Measurements from ENCODE around the gene PER1. TPM values are rescaled to one million over a fixed set of nuclear protein-coding genes. Genes with fewer than 3 reads are reported as not detected.
A peak's percentile ranks its signal among the peaks of the same experiment; 100 is the strongest.

Gene PER1
- total and polyA plus RNA-seq, 9 of the 15 experiments (the other 6 are each of a cell fraction or from before 2014, with no cell fraction given): 0.13 to 26.0 (median 3.4) TPM

GRCh38 chr17:8173056-8173870 lies 21.1 kb upstream of the PER1 start:
- ChIA-PET CTCF (ENCODE audit: low intra/inter-chr PET ratio) (no interaction called here), POLR2A (interaction anchor here (0.5 to 4.7 kb wide), 36 partner anchors 9 to 689 kb away, joined by 3 to 105 read pairs (median 6); partner anchors contain the start of genes AURKB, BORCS6, HES7 and MPDU1)
- ATAC-seq: peak; percentile 80
- Histone ChIP-seq H3K4me2 (ENCODE audit: insufficient read depth, low read length) (peak overlapping the region; percentile 84), H3K9ac (ENCODE audit: insufficient read depth in 1 of 2, low read depth in 2 of 2, low read length in 2 of 2) (peak overlapping the region in 1 of 2 experiments; percentile 84; a peak in 3 of 4 replicates), H3K36me3 (ENCODE audit: control insufficient read depth, insufficient read depth, low read length) (no peaks in the 10 kb centered on the region), H4K20me1 (replicated peaks; ENCODE audit: control insufficient read depth, insufficient read depth, low read length) (no peaks in the 10 kb centered on the region; the same call in 1 of the 2 replicates), H3K9me3 (replicated peaks; ENCODE audit: control insufficient read depth, insufficient read depth, low read depth, low read length) (no peaks in the 10 kb centered on the region), H3K27me3 (ENCODE audit: control insufficient read depth in 2 of 2, insufficient read depth in 2 of 2, low read length in 2 of 2) (no peaks in the 10 kb centered on the region), H3K4me1 (replicated peaks in 1 of 2; ENCODE audit: control insufficient read depth in 2 of 2, insufficient read depth in 2 of 2, low read length in 2 of 2) (peaks cover 23 to 56% of the 10 kb centered on the region in 2 experiments; a peak in 4 of 5 replicates), H3K9me1 (ENCODE audit: control insufficient read depth, insufficient read depth, low read length) (no peaks in the 10 kb centered on the region), H2AFZ (ENCODE audit: low read depth, low read length) (peak overlapping the region; percentile 49), H3K27ac (ENCODE audit: extremely low read depth, low read depth, low read length) (peak overlapping the region; percentile 99), H3K4me3 (peak overlapping the region; percentile 27), H3K79me2 (ENCODE audit: control insufficient read depth, insufficient read depth, low read length) (peaks cover 10% of the 10 kb centered on the region)
- intact Hi-C loops (cut with micrococcal nuclease) (loop anchor here (5.0 kb wide), 2 partner anchors 36 to 51 kb away; partner anchors contain the start of gene HES7), in situ Hi-C loops (cut with MboI) (no loop called here)
- FAIRE-seq: peak; percentile 81
- BruUV-seq (replicated peaks): TSS peak; percentile 100
- WGBS (ENCODE audit: insufficient coverage, low coverage, missing lambda C conversion rate): 1% methylated on average over 23 of the region's 23 CpGs
- peak; percentile 45 to 93 (median 62) for DNase-seq (ENCODE audit: extremely low read depth in 1 of 4, low spot score in 3 of 4)
- TF ChIP-seq XRCC4 (IDR thresholded peaks at IDR 0.05; ENCODE audit: extremely low read depth, insufficient read depth, insufficient read length) (no peak), PCBP1 (IDR thresholded peaks at IDR 0.05; ENCODE audit: low read depth, low read length, poor library complexity, severe bottlenecking) (no peak), MEF2A (IDR thresholded peaks at IDR 0.05; ENCODE audit: control insufficient read depth, low read depth, low read length) (peak; percentile 91), CAMTA2 (CRISPR knock-in tag; conservative IDR thresholded peaks at IDR 0.05) (peak; percentile 98), ZNF124 (CRISPR knock-in tag; IDR thresholded peaks at IDR 0.05) (no peak), CTCF (IDR thresholded peaks at IDR 0.05 in 2 of 3, conservative IDR thresholded peaks at IDR 0.05 in 1 of 3; ENCODE audit: insufficient read depth in 2 of 3, low read depth in 1 of 3, low read length in 3 of 3) (peak in 1 of 3 experiments; percentile 8; a peak in 2 of 6 replicates), RHOXF2B (CRISPR knock-in tag; conservative IDR thresholded peaks at IDR 0.05) (peak; percentile 93), THAP7 (CRISPR knock-in tag; IDR thresholded peaks at IDR 0.05) (peak; percentile 92)
- TF ChIP-seq, protein P1, sequence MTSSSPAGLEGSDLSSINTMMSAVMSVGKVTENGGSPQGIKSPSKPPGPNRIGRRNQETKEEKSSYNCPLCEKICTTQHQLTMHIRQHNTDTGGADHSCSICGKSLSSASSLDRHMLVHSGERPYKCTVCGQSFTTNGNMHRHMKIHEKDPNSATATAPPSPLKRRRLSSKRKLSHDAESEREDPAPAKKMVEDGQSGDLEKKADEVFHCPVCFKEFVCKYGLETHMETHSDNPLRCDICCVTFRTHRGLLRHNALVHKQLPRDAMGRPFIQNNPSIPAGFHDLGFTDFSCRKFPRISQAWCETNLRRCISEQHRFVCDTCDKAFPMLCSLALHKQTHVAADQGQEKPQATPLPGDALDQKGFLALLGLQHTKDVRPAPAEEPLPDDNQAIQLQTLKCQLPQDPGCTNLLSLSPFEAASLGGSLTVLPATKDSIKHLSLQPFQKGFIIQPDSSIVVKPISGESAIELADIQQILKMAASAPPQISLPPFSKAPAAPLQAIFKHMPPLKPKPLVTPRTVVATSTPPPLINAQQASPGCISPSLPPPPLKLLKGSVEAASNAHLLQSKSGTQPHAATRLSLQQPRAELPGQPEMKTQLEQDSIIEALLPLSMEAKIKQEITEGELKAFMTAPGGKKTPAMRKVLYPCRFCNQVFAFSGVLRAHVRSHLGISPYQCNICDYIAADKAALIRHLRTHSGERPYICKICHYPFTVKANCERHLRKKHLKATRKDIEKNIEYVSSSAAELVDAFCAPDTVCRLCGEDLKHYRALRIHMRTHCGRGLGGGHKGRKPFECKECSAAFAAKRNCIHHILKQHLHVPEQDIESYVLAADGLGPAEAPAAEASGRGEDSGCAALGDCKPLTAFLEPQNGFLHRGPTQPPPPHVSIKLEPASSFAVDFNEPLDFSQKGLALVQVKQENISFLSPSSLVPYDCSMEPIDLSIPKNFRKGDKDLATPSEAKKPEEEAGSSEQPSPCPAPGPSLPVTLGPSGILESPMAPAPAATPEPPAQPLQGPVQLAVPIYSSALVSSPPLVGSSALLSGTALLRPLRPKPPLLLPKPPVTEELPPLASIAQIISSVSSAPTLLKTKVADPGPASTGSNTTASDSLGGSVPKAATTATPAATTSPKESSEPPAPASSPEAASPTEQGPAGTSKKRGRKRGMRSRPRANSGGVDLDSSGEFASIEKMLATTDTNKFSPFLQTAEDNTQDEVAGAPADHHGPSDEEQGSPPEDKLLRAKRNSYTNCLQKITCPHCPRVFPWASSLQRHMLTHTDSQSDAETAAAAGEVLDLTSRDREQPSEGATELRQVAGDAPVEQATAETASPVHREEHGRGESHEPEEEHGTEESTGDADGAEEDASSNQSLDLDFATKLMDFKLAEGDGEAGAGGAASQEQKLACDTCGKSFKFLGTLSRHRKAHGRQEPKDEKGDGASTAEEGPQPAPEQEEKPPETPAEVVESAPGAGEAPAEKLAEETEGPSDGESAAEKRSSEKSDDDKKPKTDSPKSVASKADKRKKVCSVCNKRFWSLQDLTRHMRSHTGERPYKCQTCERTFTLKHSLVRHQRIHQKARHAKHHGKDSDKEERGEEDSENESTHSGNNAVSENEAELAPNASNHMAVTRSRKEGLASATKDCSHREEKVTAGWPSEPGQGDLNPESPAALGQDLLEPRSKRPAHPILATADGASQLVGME (CRISPR knock-in tag; IDR thresholded peaks at IDR 0.05): no peak
- TF ChIP-seq, protein P2, sequence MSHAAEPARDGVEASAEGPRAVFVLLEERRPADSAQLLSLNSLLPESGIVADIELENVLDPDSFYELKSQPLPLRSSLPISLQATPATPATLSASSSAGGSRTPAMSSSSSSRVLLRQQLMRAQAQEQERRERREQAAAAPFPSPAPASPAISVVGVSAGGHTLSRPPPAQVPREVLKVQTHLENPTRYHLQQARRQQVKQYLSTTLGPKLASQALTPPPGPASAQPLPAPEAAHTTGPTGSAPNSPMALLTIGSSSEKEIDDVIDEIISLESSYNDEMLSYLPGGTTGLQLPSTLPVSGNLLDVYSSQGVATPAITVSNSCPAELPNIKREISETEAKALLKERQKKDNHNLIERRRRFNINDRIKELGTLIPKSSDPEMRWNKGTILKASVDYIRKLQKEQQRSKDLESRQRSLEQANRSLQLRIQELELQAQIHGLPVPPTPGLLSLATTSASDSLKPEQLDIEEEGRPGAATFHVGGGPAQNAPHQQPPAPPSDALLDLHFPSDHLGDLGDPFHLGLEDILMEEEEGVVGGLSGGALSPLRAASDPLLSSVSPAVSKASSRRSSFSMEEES (CRISPR knock-in tag; IDR thresholded peaks at IDR 0.05): peak; percentile 48; the same call in 1 of the 2 replicates

Data from K562 (cell line).